ENCODE measurements around the gene SLC24A4.

GRCh38 chr14:92336363-92336762, 13.4 kb downstream of the SLC24A4 start:
- TF ChIP-seq CTCF (IDR thresholded peaks at IDR 0.05; ENCODE audit: extremely low read depth in 1 of 2, insufficient read depth in 1 of 2, low read depth in 1 of 2, low read length in 2 of 2) = no peak
- no peak for TF ChIP-seq POLR2AphosphoS5 (IDR thresholded peaks at IDR 0.05; ENCODE audit: insufficient read depth, low read depth, low read length)
- TF ChIP-seq POLR2A (IDR thresholded peaks at IDR 0.05; ENCODE audit: low read depth, low read length) = no peak
- no peak for TF ChIP-seq FOS (IDR thresholded peaks at IDR 0.05; ENCODE audit: borderline replicate concordance, insufficient read depth, low read length)
- no peak for TF ChIP-seq JUN (IDR thresholded peaks at IDR 0.05; ENCODE audit: borderline replicate concordance, insufficient read depth, insufficient read length, low read depth)
- TF ChIP-seq EZH2 (IDR thresholded peaks at IDR 0.05; ENCODE audit: borderline replicate concordance, low read depth, low read length, severe bottlenecking) = no peak

Measured in endothelial cell of umbilical vein (primary cell).